Activated CD4-positive, alpha-beta T cell treated with anti-CD3 and anti-CD28 coated beads, Interleukin-2, amount 10 ng/mL, durations not matched to agents 7 days and 5 days (primary cell): Measurements from ENCODE around the gene GRHL3. TPM values are rescaled to one million over a fixed set of nuclear protein-coding genes. Genes with fewer than 3 reads are reported as not detected.

Source experiments
- total RNA-seq, 2 experiments: library from RNA; stranded (reverse); gene quantifications; one replicate each; pipeline ENCODE4 v1.2.3, GENCODE V29; 2021

The GRHL3 gene
- total RNA-seq, 2 experiments from 2014 or later = not detected

Other genes with a start within 250 kb of the GRHL3 start
- not detected for gene MYOM3, start 207.2 kb upstream of the GRHL3 start, total RNA-seq
- not detected for gene IL22RA1, start 176.2 kb upstream of the GRHL3 start, total RNA-seq
- gene IFNLR1, start 132.1 kb upstream of the GRHL3 start, total RNA-seq = 1 to 10 TPM; 3.2 to 3.4 TPM
- 10 to 100 TPM; 10.0 to 11.0 TPM for gene STPG1, start 94.4 kb downstream of the GRHL3 start, total RNA-seq
- gene NIPAL3, start 96.4 kb downstream of the GRHL3 start, total RNA-seq = 10 to 100 TPM; 72.8 to 78.1 TPM
- 100 to 1,000 TPM in 1 of 2 experiments, 10 to 100 TPM in 1; 96.8 to 100 TPM for gene RCAN3, start 183.5 kb downstream of the GRHL3 start, total RNA-seq
- not detected for gene NCMAP, start 236.7 kb downstream of the GRHL3 start, total RNA-seq